Esophagus squamous epithelium (tissue), 5 donors: ENCODE measurements around the gene RAB17. TPM values are rescaled to one million over a fixed set of nuclear protein-coding genes. Genes with fewer than 3 reads are reported as not detected.

Source experiments
- DNase-seq: peaks from one replicate; lab custom pipeline; 2025; lab: John Stamatoyannopoulos, UW
- H3K27ac ChIP-seq, 4 donors: fragments of 200-600 bp; sonication (generic); one replicate each; pipeline ENCODE4 v1.5.1; 2016 to 2019; ENCODE audit warnings: mild to moderate bottlenecking in 1 of 4
- H3K27me3 ChIP-seq, 4 donors: fragments of 200-600 bp; sonication (generic); 1 replicate in 3 of 4; 2 replicates in 1 of 4; pipeline versions ENCODE4 v1.5.1 to v1.6.0; 2017 to 2021; ENCODE audit warnings: antibody characterized with exemption in 1 of 4
- H3K36me3 ChIP-seq, 3 donors: fragments of 200-600 bp; sonication (generic); one replicate each; pipeline ENCODE4 v1.5.1; 2016 to 2019
- H3K4me1 ChIP-seq, 3 donors: fragments of 200-600 bp; sonication (generic); one replicate each; pipeline ENCODE4 v1.5.1; 2017 to 2019
- H3K4me3 ChIP-seq, 4 donors: fragments of 200-600 bp; sonication (generic); 1 replicate in 3 of 4; 2 replicates in 1 of 4; pipeline ENCODE4 v1.5.1; 2016 to 2019; ENCODE audit warnings: mild to moderate bottlenecking in 2 of 4, moderate library complexity in 1 of 4
- H3K9me3 ChIP-seq, 3 donors: fragments of 200-600 bp; sonication (generic); one replicate each; pipeline ENCODE4 v1.5.1; 2016 to 2019
- POLR2A ChIP-seq, 4 donors: fragments of 450-650 bp; IDR thresholded peaks; one replicate each; pipeline ENCODE4 v1.6.1; 2017; ENCODE audit warnings: antibody characterized with exemption in 4 of 4, mild to moderate bottlenecking in 4 of 4, moderate library complexity in 3 of 4
- WGBS, 2 donors: methylation state at CpG; one replicate each; pipeline ENCODE4 v1.1.5; 2018; 5-methylcytosine and 5-hydroxymethylcytosine counted together
- intact Hi-C: fragments of 100-400 bp; cut with DNase I; formaldehyde crosslinking; loops from one replicate; pipeline ENCODE4 v1.15.0; 2022
- total RNA-seq, 4 donors: library from RNA; depleted of rRNA; stranded (reverse); fragments of >200 nt; gene quantifications; one replicate each; pipeline ENCODE4 v1.1.0, GENCODE V29; 2016
- TF ChIP-seq, protein P1 (sequence below), 6 experiments: fragments of 450-650 bp in 4 of 6; fragments of 200-600 bp in 2 of 6; sonication (generic) in 2 of 6; IDR thresholded peaks; one replicate each; pipeline ENCODE4 v1.5.1; 2016 to 2019; ENCODE audit warnings: antibody characterized with exemption in 6 of 6, mild to moderate bottlenecking in 4 of 6, moderate library complexity in 4 of 6
- donor health status: DM: yes; HTN: yes; CAD: no.

RAB17 gene
- total RNA-seq, 4 donors from 2014 or later: 2.0 to 11.1 (median 6.4) TPM

DNA sequence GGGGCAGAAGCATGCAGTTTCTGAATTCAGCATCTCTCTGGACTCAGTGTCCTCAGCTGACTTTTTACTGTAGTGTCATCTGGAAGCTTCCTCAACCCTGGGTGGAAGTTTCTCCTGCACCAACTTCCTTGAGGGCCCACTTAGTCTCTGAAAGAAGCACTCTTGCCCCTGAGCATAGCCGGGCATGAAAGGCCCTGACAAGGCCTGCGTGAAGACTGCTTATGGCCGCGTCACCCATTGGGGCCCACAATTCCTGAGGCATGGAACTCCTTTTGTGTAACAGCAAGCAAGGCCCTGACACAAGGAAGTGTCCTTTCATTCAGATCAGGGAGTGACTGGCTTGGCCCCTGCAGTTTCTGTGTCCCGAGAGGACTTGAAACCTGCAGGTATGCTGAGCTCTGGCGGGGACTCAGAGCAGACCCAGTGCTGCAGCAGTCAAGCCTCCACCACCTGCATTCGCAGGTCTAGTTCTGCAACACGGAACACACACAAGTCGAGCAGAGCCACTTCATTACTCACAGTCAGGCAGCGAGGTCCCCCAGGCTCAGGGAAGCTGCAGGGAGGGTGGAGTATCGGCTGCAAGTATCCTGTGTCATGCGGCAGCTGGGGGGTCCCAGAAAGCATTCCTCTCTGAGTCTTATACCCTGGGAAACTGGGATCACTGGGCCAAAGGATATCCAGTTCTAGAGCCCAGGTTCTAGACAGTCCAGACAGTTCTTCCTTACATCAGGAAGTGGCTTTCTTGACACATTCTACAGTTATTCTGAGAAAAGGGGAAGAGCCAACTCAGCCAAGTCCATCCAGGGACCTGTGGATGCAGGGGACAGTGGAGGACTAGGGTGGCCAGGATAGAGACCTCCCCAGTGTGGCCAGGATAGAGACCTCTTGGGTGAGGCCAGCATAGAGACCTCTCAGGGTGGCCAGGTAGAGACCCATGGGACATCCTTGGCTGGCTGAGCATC lies 59.8 kb downstream of the RAB17 start:
- Histone ChIP-seq H3K27ac (peak overlapping the region in 1 of 4 donors; percentile 5), H3K4me3 (no peak overlapping the region), H3K9me3 (no peaks in the 10 kb centered on the region), H3K27me3 (no peaks in the 10 kb centered on the region), H3K36me3 (no peaks in the 10 kb centered on the region), H3K4me1 (no peaks in the 10 kb centered on the region)
- TF ChIP-seq, protein P1, sequence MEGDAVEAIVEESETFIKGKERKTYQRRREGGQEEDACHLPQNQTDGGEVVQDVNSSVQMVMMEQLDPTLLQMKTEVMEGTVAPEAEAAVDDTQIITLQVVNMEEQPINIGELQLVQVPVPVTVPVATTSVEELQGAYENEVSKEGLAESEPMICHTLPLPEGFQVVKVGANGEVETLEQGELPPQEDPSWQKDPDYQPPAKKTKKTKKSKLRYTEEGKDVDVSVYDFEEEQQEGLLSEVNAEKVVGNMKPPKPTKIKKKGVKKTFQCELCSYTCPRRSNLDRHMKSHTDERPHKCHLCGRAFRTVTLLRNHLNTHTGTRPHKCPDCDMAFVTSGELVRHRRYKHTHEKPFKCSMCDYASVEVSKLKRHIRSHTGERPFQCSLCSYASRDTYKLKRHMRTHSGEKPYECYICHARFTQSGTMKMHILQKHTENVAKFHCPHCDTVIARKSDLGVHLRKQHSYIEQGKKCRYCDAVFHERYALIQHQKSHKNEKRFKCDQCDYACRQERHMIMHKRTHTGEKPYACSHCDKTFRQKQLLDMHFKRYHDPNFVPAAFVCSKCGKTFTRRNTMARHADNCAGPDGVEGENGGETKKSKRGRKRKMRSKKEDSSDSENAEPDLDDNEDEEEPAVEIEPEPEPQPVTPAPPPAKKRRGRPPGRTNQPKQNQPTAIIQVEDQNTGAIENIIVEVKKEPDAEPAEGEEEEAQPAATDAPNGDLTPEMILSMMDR (IDR thresholded peaks at IDR 0.05): no peak
- no peak for TF ChIP-seq POLR2A (IDR thresholded peaks at IDR 0.05)
- DNase-seq: no peak
- 100% methylated on average over 2 of the region's 12 CpGs; no CpG with 5 or more reads in 1 of the 2 donors for WGBS, 2 donors
- intact Hi-C loops: no loop called here

DNA sequence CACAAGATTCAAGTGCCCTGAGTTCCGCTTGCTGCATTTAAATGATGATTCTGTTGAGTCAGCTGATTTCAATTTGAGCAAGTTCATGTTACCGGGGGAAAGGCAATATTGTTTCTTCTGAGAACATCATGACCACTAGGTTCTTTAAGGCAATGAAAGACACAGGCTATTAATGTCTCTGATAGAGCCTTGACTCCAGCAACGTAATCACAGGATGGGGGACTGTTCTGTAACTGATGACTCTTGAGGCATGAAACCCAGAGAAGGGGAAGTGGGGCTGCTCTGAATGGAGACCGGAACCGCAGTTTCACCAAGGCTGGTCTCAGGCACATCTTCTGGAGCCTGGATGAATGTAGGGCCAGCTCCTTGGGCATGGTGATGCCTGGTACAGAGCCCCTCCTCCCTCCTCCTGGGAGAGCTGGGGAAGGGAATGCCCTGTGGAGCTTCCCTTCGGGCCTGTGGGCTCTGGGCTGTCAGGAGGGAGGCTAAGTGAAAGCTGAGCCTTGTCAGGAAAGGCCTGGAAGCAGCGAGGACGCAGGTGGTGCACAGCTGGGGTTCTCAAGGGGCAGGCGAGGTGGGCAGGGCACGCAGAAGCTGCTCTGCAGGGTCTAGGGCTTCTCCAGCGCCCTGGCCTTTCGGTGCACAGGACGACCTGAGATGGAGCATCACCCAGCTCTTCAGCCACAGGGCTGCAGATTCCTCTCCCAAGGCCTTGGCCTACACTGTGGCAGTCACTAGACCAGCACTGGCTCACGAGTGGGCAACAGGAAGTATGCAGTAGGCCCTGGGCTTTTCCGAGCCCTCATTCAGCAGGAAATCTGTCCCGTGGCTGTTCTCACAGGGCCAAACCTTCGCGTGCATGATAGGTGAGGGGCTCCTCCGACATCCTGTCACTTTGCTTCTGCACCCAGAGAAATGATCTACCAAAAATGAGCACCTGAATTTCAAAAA lies 60.8 kb downstream of the RAB17 start:
- H3K27ac ChIP-seq: peak overlapping the region in 1 of 4 donors; percentile 5
- no peaks in the 10 kb centered on the region for H3K36me3 ChIP-seq
- no peak for DNase-seq
- no peaks in the 10 kb centered on the region for H3K4me1 ChIP-seq
- H3K27me3 ChIP-seq: no peaks in the 10 kb centered on the region
- TF ChIP-seq, protein P1 (IDR thresholded peaks at IDR 0.05): no peak
- no peak for TF ChIP-seq POLR2A (IDR thresholded peaks at IDR 0.05)
- no peaks in the 10 kb centered on the region for H3K9me3 ChIP-seq
- no peak overlapping the region for H3K4me3 ChIP-seq
- intact Hi-C loops: no loop called here
- WGBS, 2 donors: 77 to 80% methylated on average over 6 to 8 of the region's 19 CpGs

DNA sequence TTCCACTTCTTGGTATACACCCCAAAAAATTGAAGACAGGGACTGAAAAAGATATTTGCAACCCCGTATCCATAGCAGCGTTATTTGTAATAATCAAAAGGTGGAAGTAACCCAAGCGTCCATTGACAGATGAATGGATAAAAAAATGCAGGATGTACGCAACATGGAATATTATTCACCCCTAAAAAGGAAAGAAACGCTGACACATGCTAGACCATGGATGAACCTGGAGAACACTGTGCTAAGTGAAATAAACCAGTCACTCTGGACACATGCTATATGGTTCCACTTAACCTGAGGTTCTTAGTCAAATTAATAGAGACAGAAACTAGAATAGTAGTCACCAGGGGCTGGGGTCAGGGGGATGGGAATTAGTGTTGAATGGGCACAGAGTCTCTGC lies 62.8 kb downstream of the RAB17 start:
- no peak overlapping the region for H3K4me3 ChIP-seq
- no peak overlapping the region for H3K27ac ChIP-seq
- intact Hi-C loops: no loop called here
- WGBS, 2 donors: 87 to 88% methylated on average over 5 of the region's 5 CpGs
- no peaks in the 10 kb centered on the region for H3K27me3 ChIP-seq
- no peaks in the 10 kb centered on the region for H3K36me3 ChIP-seq
- no peaks in the 10 kb centered on the region for H3K9me3 ChIP-seq
- TF ChIP-seq, protein P1 (IDR thresholded peaks at IDR 0.05): no peak
- no peak for TF ChIP-seq POLR2A (IDR thresholded peaks at IDR 0.05)
- H3K4me1 ChIP-seq: no peaks in the 10 kb centered on the region
- no peak for DNase-seq

DNA sequence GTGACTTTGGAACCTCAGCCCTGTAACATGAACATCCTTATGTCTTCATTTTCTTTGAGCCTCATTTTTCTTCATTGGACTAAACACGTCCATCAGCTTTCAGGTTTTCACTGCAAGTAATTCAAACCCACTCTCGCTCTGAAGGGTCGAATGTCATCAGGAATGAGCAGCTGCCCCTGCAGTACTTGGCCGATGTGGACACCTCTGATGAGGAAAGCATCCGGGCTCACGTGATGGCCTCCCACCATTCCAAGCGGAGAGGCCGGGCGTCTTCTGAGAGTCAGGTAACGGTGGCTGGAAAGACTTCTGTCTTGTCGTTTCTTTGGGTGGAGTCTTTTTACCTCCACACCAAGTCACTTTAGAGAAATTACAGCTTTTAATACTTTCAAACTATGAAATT lies 63.3 kb downstream of the RAB17 start:
- TF ChIP-seq POLR2A (IDR thresholded peaks at IDR 0.05): no peak
- TF ChIP-seq, protein P1 (IDR thresholded peaks at IDR 0.05): no peak
- Histone ChIP-seq H3K4me1 (no peaks in the 10 kb centered on the region), H3K4me3 (no peak overlapping the region), H3K9me3 (no peaks in the 10 kb centered on the region), H3K27me3 (no peaks in the 10 kb centered on the region), H3K36me3 (no peaks in the 10 kb centered on the region), H3K27ac (no peak overlapping the region)
- DNase-seq: no peak
- WGBS, 2 donors: 90 to 94% methylated on average over 11 of the region's 11 CpGs
- intact Hi-C loops: no loop called here
